Measurements from ENCODE around the gene BMP7. TPM values are rescaled to one million over a fixed set of nuclear protein-coding genes. Genes with fewer than 3 reads are reported as not detected.

BMP7 gene
- total RNA-seq, 4 donors from 2014 or later, result 34.0 to 113 (median 80.2) TPM

GRCh38 chr20:57203986-57204385, 62.5 kb downstream of the BMP7 start:
- no peak for DNase-seq
- no peaks in the 10 kb centered on the region for H3K27me3 ChIP-seq
- H3K4me1 ChIP-seq, result no peaks in the 10 kb centered on the region
- peaks cover 5 to 7% of the 10 kb centered on the region in 2 donors for H3K36me3 ChIP-seq
- H3K4me3 ChIP-seq (replicated peaks in 1 of 3), result no peak overlapping the region
- WGBS, 2 donors, result 70 to 75% methylated on average over 4 to 7 of the region's 7 CpGs
- intact Hi-C loops (cut with DNase I), result no loop called here
- no peak overlapping the region for H3K27ac ChIP-seq
- no peaks in the 10 kb centered on the region for H3K9me3 ChIP-seq
- TF ChIP-seq POLR2A (IDR thresholded peaks at IDR 0.05), result no peak
- no peak for TF ChIP-seq CTCF (IDR thresholded peaks at IDR 0.05)

DNA sequence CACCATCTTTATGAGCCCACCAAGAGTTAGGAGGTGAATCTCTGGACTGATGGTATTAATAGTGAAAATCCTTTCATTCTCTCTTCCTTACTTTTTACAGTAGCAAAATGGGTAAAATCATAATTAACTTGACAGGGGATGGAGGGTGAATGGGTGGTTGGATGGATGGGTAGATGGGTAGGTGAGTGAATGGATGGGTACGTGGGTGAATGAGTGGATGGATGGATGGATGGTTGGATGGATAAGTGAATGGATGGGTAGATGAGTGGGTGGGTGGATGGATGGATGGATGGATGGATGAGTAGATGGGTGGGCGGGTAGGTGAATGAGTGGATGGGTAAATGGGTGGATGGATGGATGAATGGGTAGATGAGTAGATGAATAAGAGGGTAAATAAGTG, 63.2 kb downstream of the BMP7 start:
- no peaks in the 10 kb centered on the region for H3K27me3 ChIP-seq
- WGBS, 2 donors, result 85 to 96% methylated on average over 2 of the region's 2 CpGs
- DNase-seq, result no peak
- no peak overlapping the region for H3K4me3 ChIP-seq (replicated peaks in 1 of 3)
- H3K36me3 ChIP-seq, result peaks cover 5 to 7% of the 10 kb centered on the region in 2 donors
- H3K27ac ChIP-seq, result no peak overlapping the region
- H3K9me3 ChIP-seq, result no peaks in the 10 kb centered on the region
- no peaks in the 10 kb centered on the region for H3K4me1 ChIP-seq
- TF ChIP-seq POLR2A (IDR thresholded peaks at IDR 0.05) (no peak), CTCF (IDR thresholded peaks at IDR 0.05) (no peak)
- intact Hi-C loops (cut with DNase I), result no loop called here

- Histone ChIP-seq H3K9me3 (no peaks in the 10 kb centered on the region), H3K36me3 (peaks cover 5 to 7% of the 10 kb centered on the region in 2 donors), H3K27me3 (no peaks in the 10 kb centered on the region), H3K4me1 (no peaks in the 10 kb centered on the region), H3K27ac (no peak overlapping the region), H3K4me3 (replicated peaks in 1 of 3) (no peak overlapping the region)
- no peak for TF ChIP-seq CTCF (IDR thresholded peaks at IDR 0.05)
- no peak for TF ChIP-seq POLR2A (IDR thresholded peaks at IDR 0.05)
- DNase-seq, result no peak
- WGBS, 2 donors, result 93 to 95% methylated on average over 13 to 14 of the region's 14 CpGs
- intact Hi-C loops (cut with DNase I), result no loop called here
Measured at GRCh38 chr20:57202309-57202708, 64.1 kb downstream of the BMP7 start.

DNA sequence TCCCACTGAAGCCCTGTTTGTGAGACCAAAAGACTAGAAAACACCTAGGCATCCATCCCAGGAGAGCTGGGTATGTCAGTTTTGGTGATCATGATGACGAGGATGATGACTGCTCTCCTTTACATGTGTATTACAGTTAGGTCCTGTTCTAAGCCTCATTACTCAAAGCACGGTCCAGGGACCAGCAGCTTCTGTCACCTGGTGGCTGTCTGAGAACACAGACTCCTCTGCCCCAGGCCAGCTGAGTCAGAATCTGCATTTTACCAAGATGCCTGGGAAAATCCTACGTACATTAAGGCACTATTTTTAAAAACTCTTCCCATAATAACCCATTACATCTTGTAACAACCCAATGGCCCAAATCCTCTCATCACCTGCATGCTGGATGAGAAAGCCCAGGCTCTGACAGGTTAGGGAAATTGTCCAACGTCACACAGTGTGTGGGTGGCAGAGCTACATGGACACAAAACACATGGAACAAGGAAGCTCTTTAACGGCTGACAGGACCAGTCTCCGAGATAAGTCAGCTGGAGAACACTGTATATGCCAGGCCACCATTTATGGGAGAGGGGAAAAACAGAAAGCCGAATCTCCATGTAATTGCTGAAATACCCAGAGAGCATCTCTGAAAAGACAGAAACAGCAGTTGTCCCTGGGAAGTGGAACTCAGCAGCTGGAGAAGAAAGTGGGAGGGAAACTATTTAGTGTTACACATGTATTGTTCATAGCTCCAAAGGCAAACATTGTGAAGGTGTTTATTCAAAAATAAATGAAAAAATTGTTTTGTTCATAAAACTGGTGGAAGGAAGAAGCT, 65.4 kb downstream of the BMP7 start:
- WGBS, 2 donors, result 75 to 87% methylated on average over 7 of the region's 7 CpGs
- Histone ChIP-seq H3K36me3 (peaks cover 5 to 7% of the 10 kb centered on the region in 2 donors), H3K9me3 (no peaks in the 10 kb centered on the region), H3K4me1 (no peaks in the 10 kb centered on the region), H3K27ac (no peak overlapping the region), H3K4me3 (replicated peaks in 1 of 3) (no peak overlapping the region), H3K27me3 (no peaks in the 10 kb centered on the region)
- intact Hi-C loops (cut with DNase I), result no loop called here
- TF ChIP-seq CTCF (IDR thresholded peaks at IDR 0.05) (no peak), POLR2A (IDR thresholded peaks at IDR 0.05) (no peak)
- DNase-seq, result no peak

DNA sequence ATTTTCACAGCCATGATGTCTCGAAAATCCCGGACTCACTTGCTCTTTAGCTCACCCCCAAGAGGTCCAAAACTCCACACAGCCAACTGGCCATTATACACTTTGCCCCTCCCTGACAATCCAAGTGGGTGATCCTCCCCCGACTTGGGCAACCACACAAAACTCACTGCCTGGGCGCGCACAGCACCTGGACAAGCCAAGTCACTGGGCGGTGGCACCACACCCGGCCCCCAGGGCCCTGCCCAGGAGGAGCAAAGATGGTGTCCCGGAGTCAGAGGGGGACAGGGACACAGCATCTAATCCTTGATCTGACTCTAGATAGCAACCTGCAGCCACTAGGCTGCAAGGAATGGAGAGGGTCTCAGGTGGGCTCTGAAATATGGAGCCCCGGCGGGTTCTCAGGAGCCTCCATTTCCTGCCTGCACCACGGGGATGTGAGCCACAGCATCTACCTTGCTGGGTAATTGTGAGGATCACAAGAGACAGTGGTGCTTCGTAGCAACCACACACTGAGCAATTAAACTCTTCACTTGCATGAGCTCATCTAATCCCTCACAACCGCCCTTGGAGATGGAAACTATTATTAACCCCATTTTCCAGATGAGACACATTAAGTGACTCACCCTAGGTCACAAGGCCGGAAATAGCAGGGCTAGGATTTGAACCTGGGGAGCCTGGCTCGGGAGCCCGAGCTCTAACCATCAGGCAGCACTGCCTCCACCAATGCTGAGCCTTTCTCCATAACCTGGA, 66.6 kb downstream of the BMP7 start:
- TF ChIP-seq CTCF (IDR thresholded peaks at IDR 0.05) (no peak), POLR2A (IDR thresholded peaks at IDR 0.05) (no peak)
- no peak overlapping the region for H3K27ac ChIP-seq
- H3K4me1 ChIP-seq, result no peaks in the 10 kb centered on the region
- H3K36me3 ChIP-seq, result peaks cover 5 to 7% of the 10 kb centered on the region in 2 donors
- 88 to 91% methylated on average over 11 to 13 of the region's 16 CpGs for WGBS, 2 donors
- no peak overlapping the region for H3K4me3 ChIP-seq (replicated peaks in 1 of 3)
- no peaks in the 10 kb centered on the region for H3K9me3 ChIP-seq
- no peaks in the 10 kb centered on the region for H3K27me3 ChIP-seq
- intact Hi-C loops (cut with DNase I), result no loop called here
- DNase-seq, result no peak

Data from thyroid gland (tissue), 4 donors.